Measurements from ENCODE around the gene CST9. TPM values are rescaled to one million over a fixed set of nuclear protein-coding genes. Genes with fewer than 3 reads are reported as not detected.
A peak's percentile ranks its signal among the peaks of the same experiment; 100 is the strongest.

The CST9 gene
- total and polyA plus RNA-seq, 2 of the 13 experiments (the other 11 are each of a cell fraction or from before 2014, with no cell fraction given): 0.07 TPM; not detected in 1

- TF ChIP-seq USF2 (IDR thresholded peaks at IDR 0.05; ENCODE audit: low read depth, low read length) (no peak), USF2 (CRISPR knock-in tag; IDR thresholded peaks at IDR 0.05; ENCODE audit: borderline replicate concordance) (peak; percentile 33; the same call in 1 of the 2 replicates), ZNF709 (CRISPR knock-in tag; IDR thresholded peaks at IDR 0.05) (peak; percentile 88; the same call in 1 of the 2 replicates), ATF2 (CRISPR knock-in tag; IDR thresholded peaks at IDR 0.05) (0 out of 2 replicates have a peak, but pooled peaks have one; percentile 20), SIN3B (IDR thresholded peaks at IDR 0.05; ENCODE audit: low read length) (0 out of 2 replicates have a peak, but pooled peaks have one; percentile 53), ATF7-NPFF (CRISPR knock-in tag; IDR thresholded peaks at IDR 0.05; ENCODE audit: low read depth) (peak; percentile 98), SMAD9 (CRISPR knock-in tag; IDR thresholded peaks at IDR 0.05) (0 out of 2 replicates have a peak, but pooled peaks have one; percentile 2), ASH2L (IDR thresholded peaks at IDR 0.05; ENCODE audit: insufficient read length, low read depth, low read length) (peak; percentile 93), SRF (IDR thresholded peaks at IDR 0.05; ENCODE audit: low read depth, low read length) (peak; percentile 80), KLF11 (CRISPR knock-in tag; IDR thresholded peaks at IDR 0.05) (no peak), TIGD3 (CRISPR knock-in tag; IDR thresholded peaks at IDR 0.05; ENCODE audit: borderline replicate concordance) (peak; percentile 37; the same call in 1 of the 2 replicates), ARID4A (CRISPR knock-in tag; IDR thresholded peaks at IDR 0.05; ENCODE audit: borderline replicate concordance) (peak; percentile 96), BCL3 (CRISPR knock-in tag; IDR thresholded peaks at IDR 0.05) (peak; percentile 99), HOMEZ (CRISPR knock-in tag; IDR thresholded peaks at IDR 0.05; ENCODE audit: low read depth) (0 out of 2 replicates have a peak, but pooled peaks have one; percentile 17), CENPX (CRISPR knock-in tag; IDR thresholded peaks at IDR 0.05) (no peak)
Observed at GRCh38 chr20:23637282-23638221, 31.8 kb upstream of the CST9 start, which contains the start of gene CST3 (continued).

All from HepG2 (cell line).